Coronary artery (tissue), 2 donors: Measurements from ENCODE around the gene ST6GALNAC3.

ENCODE experiments used
- DNase-seq: peaks from one replicate; pipeline ENCODE4 v3.0.0-alpha.2; 2017; ENCODE audit warnings: low spot score
- H3K27ac ChIP-seq, 2 donors: fragments of 200-600 bp; sonication (generic); one replicate each; pipeline ENCODE4 v1.5.1; 2016 to 2019
- H3K4me3 ChIP-seq: fragments of 200-600 bp; sonication (generic); 2 replicates; pipeline ENCODE4 v1.5.1; 2016; ENCODE audit warnings: mild to moderate bottlenecking, moderate library complexity
- TF ChIP-seq, protein P1 (sequence below): fragments of 200-600 bp; sonication (generic); IDR thresholded peaks from one replicate; pipeline ENCODE4 v1.5.1; 2019; ENCODE audit warnings: antibody characterized with exemption

ST6GALNAC3 gene

DNA sequence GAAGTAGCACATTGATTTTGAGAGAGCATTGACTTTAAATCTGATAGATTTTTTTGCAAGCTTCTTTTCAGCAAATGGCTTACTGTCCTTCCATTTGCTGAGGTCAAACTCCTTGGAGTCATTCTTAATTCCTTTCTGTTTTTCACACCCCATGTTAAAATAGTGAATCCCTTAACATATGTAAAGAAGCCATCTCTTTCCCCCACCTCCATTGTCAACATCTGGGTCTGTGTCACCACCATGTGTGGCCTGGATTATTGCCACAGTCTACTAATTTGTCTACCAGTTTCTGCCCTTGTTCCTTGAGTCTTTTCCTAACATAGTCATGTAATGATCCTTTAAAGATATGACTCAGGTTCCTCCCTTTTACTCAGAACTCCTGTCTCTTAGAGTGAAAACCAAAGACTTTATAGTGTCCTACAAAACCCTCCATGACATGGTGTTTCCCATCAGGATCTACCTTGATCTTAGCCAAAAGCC is 104.7 kb downstream of the ST6GALNAC3 start:
- H3K4me3 ChIP-seq, result no peak overlapping the region
- TF ChIP-seq, protein P1, sequence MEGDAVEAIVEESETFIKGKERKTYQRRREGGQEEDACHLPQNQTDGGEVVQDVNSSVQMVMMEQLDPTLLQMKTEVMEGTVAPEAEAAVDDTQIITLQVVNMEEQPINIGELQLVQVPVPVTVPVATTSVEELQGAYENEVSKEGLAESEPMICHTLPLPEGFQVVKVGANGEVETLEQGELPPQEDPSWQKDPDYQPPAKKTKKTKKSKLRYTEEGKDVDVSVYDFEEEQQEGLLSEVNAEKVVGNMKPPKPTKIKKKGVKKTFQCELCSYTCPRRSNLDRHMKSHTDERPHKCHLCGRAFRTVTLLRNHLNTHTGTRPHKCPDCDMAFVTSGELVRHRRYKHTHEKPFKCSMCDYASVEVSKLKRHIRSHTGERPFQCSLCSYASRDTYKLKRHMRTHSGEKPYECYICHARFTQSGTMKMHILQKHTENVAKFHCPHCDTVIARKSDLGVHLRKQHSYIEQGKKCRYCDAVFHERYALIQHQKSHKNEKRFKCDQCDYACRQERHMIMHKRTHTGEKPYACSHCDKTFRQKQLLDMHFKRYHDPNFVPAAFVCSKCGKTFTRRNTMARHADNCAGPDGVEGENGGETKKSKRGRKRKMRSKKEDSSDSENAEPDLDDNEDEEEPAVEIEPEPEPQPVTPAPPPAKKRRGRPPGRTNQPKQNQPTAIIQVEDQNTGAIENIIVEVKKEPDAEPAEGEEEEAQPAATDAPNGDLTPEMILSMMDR, result no peak
- H3K27ac ChIP-seq, result no peak overlapping the region
- no peak for DNase-seq

DNA sequence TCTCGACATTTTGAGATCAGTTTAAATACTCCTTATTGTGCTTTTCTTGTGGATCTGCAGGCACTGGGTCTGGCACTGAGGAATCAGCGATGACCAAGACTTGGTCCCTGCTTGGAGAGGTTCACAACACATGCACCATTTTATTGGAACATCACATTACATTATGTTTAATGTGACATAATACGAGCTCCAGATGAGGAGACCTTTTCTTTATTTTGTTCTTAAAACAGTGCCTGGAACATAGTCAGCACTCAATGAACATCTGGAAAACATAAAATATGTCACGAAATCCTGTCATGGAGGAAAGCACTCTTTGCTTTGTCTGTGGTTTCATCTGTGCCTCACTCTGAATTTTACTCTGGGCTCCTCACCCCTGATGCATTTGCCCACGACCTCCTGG is 110.7 kb downstream of the ST6GALNAC3 start:
- Histone ChIP-seq H3K27ac (no peak overlapping the region), H3K4me3 (no peak overlapping the region)
- TF ChIP-seq, protein P1, result no peak
- no peak for DNase-seq

DNA sequence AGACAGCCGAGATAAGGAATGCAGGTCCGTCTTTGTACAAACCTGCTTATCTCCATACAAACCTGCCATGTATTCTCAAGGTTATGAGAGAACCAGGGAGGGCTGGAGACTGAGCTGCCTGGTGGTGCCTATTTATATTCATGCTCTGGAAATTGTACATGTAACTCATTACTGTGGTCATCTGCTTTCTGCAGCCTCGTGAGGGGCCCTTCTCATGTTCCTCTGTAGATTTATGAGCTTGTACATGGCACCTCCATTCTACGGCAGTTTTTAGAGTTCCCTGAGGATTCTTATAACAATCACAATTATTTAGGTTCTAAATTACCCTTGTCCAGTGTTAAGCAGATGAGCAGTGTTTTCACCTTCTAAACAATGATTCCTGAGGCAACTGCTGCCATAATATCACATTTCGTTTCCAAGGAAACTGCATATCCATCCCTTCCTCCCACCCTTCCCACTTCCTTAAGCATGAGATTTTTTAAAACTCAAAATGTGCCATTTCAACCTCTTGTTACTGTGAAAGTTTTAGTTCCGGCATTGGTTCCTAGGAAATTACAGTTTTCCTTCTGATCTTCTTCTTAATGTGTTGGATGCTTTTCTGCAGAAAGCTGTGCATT is 112.1 kb downstream of the ST6GALNAC3 start:
- H3K27ac ChIP-seq, result no peak overlapping the region
- no peak for DNase-seq
- TF ChIP-seq, protein P1, result no peak
- H3K4me3 ChIP-seq, result no peak overlapping the region

DNA sequence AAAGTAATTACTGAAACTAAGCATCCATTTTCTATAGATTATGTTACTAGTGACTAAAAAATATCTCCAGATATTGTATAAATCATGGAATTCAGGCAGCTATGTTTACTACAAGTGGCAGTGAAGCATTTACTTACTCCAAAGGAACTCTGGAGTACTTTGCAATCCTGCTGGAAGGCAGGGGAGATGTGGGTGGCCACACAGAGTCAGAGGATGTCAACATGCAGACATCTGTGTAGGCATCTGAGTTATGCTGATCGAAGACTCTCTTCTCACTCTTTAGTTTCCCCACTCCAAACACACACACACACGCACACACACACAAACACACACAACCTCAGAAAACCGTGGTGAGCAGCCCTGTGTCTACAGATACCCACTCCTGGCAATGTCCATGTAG is 112.9 kb downstream of the ST6GALNAC3 start:
- Histone ChIP-seq H3K27ac (no peak overlapping the region), H3K4me3 (no peak overlapping the region)
- TF ChIP-seq, protein P1, result no peak
- no peak for DNase-seq

DNA sequence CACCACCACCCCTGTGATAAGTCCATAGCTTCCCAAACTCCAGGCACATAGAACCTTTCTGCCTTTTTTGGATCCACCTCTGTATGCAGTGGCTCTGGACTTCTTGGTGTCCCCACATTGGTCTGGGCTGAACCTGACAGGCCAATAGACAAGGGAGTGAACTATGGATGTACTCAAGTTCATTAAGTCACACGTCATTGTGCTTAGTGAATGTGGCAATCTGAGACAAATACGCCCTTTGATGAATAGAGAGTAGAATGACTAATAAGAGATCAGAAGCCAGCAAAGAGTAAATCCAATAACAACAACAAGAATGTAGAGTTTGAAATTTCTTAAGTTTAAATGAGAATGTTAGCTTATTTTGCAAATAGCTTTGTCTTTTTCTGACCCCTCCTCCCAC is 114.8 kb downstream of the ST6GALNAC3 start:
- H3K27ac ChIP-seq, result no peak overlapping the region
- TF ChIP-seq, protein P1, result no peak
- no peak for DNase-seq
- no peak overlapping the region for H3K4me3 ChIP-seq

DNA sequence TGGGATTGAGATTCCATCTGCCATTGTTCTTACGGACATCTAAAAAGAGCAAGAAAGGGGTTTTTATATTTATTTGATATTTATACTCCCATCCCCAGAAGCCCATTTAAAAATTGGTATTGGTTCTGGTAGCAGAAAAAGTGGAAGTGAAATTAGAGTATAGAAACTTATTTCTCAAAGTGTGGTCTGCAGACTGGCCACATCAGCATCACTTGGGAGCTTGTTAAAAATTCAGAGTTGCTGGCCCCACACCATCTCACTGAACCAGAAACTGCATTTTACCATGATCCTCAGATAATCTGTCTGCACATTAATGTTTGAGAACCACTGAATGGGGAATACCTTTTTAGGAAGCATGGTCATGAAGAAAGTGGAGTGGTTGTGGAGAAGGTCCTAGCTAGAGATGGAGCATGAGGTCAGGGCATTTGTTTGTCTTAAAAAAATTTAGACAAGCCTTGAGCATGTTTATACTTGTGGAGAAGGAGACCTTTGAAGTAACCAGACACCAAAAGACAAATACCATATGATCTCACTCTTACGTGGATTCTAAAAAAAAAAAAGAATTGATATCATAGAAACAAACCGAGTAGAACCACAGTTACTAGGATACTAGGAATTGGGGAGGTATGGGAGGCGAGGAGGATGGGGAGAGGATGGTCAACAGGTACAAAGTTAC is 116.3 kb downstream of the ST6GALNAC3 start:
- TF ChIP-seq, protein P1, result no peak
- Histone ChIP-seq H3K4me3 (no peak overlapping the region), H3K27ac (no peak overlapping the region)
- no peak for DNase-seq

DNA sequence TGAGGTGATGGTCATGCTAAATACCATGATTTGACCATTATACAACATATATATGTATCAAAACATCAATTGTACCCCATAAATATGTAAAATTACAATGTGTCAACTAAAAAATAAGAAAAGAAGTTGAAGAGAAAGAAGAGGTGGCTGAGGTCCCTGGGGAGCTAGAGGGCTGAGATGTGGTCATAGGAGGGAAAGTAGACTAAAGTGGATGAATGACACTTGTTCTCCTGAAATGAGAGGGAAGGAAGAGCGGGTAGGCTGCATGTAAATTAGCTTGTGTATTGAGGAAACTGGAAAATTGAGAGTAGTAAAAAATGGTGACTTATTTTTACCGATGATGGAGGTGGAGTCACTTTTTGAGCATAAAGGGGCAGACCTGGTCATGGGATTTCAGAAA is 117.0 kb downstream of the ST6GALNAC3 start:
- no peak overlapping the region for H3K27ac ChIP-seq
- DNase-seq, result no peak
- TF ChIP-seq, protein P1, result no peak
- H3K4me3 ChIP-seq, result no peak overlapping the region
